AG09319 (cell line): ENCODE results near the gene ST6GALNAC3.
A peak's percentile ranks its signal among the peaks of the same experiment; 100 is the strongest.
"Not testable (repeated sequence)": the region's sequence is repeated elsewhere in the genome, so short reads cannot be mapped to it uniquely, and the experiment has no call there.

Experiments
- DNase-seq: peaks from one replicate; pipeline ENCODE4 v3.0.0-alpha.2; 2010; ENCODE audit warnings: low read depth; ENCODE audit errors: extremely low read depth
- CTCF ChIP-seq: IDR thresholded peaks from 2 replicates; pipeline ENCODE4 v1.5.1; 2011; ENCODE audit warnings: low read depth, mild to moderate bottlenecking, inconsistent platforms, low read length, moderate library complexity

ST6GALNAC3 gene

GRCh38 chr1:76317299-76317900 lies 242.9 kb downstream of the ST6GALNAC3 start:
- DNase-seq, result no peak
- no peak for TF ChIP-seq CTCF

- TF ChIP-seq CTCF, result peak; percentile 90
- DNase-seq, result peak; percentile 42
Observed at GRCh38 chr1:76330991-76331603, 256.6 kb downstream of the ST6GALNAC3 start.

GRCh38 chr1:76335882-76336281 lies 261.3 kb downstream of the ST6GALNAC3 start:
- TF ChIP-seq CTCF, result no peak
- no peak for DNase-seq

GRCh38 chr1:76336931-76337371 lies 262.4 kb downstream of the ST6GALNAC3 start:
- no peak for TF ChIP-seq CTCF
- DNase-seq, result peak; percentile 93

GRCh38 chr1:76337542-76338219 lies 263.1 kb downstream of the ST6GALNAC3 start:
- DNase-seq, result no peak
- no peak for TF ChIP-seq CTCF

GRCh38 chr1:76340056-76340455 lies 265.5 kb downstream of the ST6GALNAC3 start:
- DNase-seq, result no peak
- TF ChIP-seq CTCF, result no peak

GRCh38 chr1:76341816-76342215 lies 267.3 kb downstream of the ST6GALNAC3 start:
- DNase-seq, result not testable (repeated sequence)

GRCh38 chr1:76343356-76343755 lies 268.8 kb downstream of the ST6GALNAC3 start:
- TF ChIP-seq CTCF, result no peak
- DNase-seq, result no peak
